Activated CD4-positive, alpha-beta T cell treated with anti-CD3 and anti-CD28 coated beads for 1 hour (primary cell): ENCODE results near the gene ALDH3A2.
"Not testable (repeated sequence)": the region's sequence is repeated elsewhere in the genome, so short reads cannot be mapped to it uniquely, and the experiment has no call there.

Source experiments
- DNase-seq: peaks from one replicate; pipeline ENCODE4 v3.0.0-alpha.2; 2020

The ALDH3A2 gene

GRCh38 chr17:19683117-19683516, 34.6 kb downstream of the ALDH3A2 start:
- no peak for DNase-seq

GRCh38 chr17:19684909-19685580, 36.5 kb downstream of the ALDH3A2 start:
- DNase-seq = not testable (repeated sequence)

GRCh38 chr17:19686400-19687090, 38.0 kb downstream of the ALDH3A2 start:
- DNase-seq = no peak

GRCh38 chr17:19702217-19702641, 53.7 kb downstream of the ALDH3A2 start:
- no peak for DNase-seq

GRCh38 chr17:19703106-19703827, 54.7 kb downstream of the ALDH3A2 start:
- no peak for DNase-seq

GRCh38 chr17:19703828-19704613, 55.5 kb downstream of the ALDH3A2 start:
- DNase-seq = no peak

- DNase-seq = no peak
These were observed 56.6 kb downstream of the ALDH3A2 start for GRCh38 chr17:19705201-19705600.

- no peak for DNase-seq
These were observed 57.5 kb downstream of the ALDH3A2 start for GRCh38 chr17:19705771-19706770.

- DNase-seq = no peak
These were observed 58.5 kb downstream of the ALDH3A2 start for GRCh38 chr17:19706791-19707727.

GRCh38 chr17:19707728-19708221, 59.2 kb downstream of the ALDH3A2 start:
- DNase-seq = no peak

- DNase-seq = no peak
These were observed 60.1 kb downstream of the ALDH3A2 start for GRCh38 chr17:19708431-19709175.

- DNase-seq = no peak
These were observed 61.3 kb downstream of the ALDH3A2 start for GRCh38 chr17:19709841-19710240.

- DNase-seq = no peak
These were observed 64.0 kb downstream of the ALDH3A2 start for GRCh38 chr17:19712436-19713004.

- DNase-seq = no peak
These were observed 64.9 kb downstream of the ALDH3A2 start for GRCh38 chr17:19713462-19713861.

- DNase-seq = no peak
These were observed 65.4 kb downstream of the ALDH3A2 start for GRCh38 chr17:19713901-19714361.

- DNase-seq = no peak
These were observed 66.2 kb downstream of the ALDH3A2 start for GRCh38 chr17:19714542-19715411.

GRCh38 chr17:19716108-19717030, 67.8 kb downstream of the ALDH3A2 start, which contains the start of gene SLC47A2:
TSS of gene SLC47A2 (minus strand) at chr17:19716584. CDS start at chr17:19716555, 29 bp downstream.
- no peak for DNase-seq
